Measurements from ENCODE around the gene SGCA.

SGCA gene

GRCh38 chr17:50194934-50195865 is 29.4 kb downstream of the SGCA start:
- peaks cover 95% of the 10 kb centered on the region for H3K36me3 ChIP-seq (replicated peaks)

GRCh38 chr17:50196036-50196435 is 30.2 kb downstream of the SGCA start:
- no peak for DNase-seq
- H3K4me3 ChIP-seq (ENCODE audit: low read depth, low read length): peak overlapping the region; percentile 100
- no peak for TF ChIP-seq CTCF (IDR thresholded peaks at IDR 0.05; ENCODE audit: low read depth, low read length, missing control alignments)
- H3K27ac ChIP-seq: peak overlapping the region; percentile 98
- H3K36me3 ChIP-seq (replicated peaks): peaks cover 95% of the 10 kb centered on the region
- in situ Hi-C loops (cut with HindIII; ENCODE audit: low pct_ligation_motif_present, low sequenced_read_pairs): no loop called here
- H3K27me3 ChIP-seq (replicated peaks): no peaks in the 10 kb centered on the region

More at GRCh38 chr17:50194934-50195865, 29.4 kb downstream of the SGCA start:
- in situ Hi-C loops (cut with HindIII; ENCODE audit: low pct_ligation_motif_present, low sequenced_read_pairs): no loop called here
- H3K4me3 ChIP-seq (ENCODE audit: low read depth, low read length): peak overlapping the region; percentile 100
- DNase-seq: no peak
- TF ChIP-seq CTCF (IDR thresholded peaks at IDR 0.05; ENCODE audit: low read depth, low read length, missing control alignments): peak; percentile 68
- H3K27ac ChIP-seq: peak overlapping the region; percentile 98
- no peaks in the 10 kb centered on the region for H3K27me3 ChIP-seq (replicated peaks)

GRCh38 chr17:50196826-50197225 is 31.0 kb downstream of the SGCA start:
- in situ Hi-C loops (cut with HindIII; ENCODE audit: low pct_ligation_motif_present, low sequenced_read_pairs): no loop called here
- H3K4me3 ChIP-seq (ENCODE audit: low read depth, low read length): peak overlapping the region; percentile 100
- H3K27me3 ChIP-seq (replicated peaks): no peaks in the 10 kb centered on the region
- peak overlapping the region; percentile 98 for H3K27ac ChIP-seq
- TF ChIP-seq CTCF (IDR thresholded peaks at IDR 0.05; ENCODE audit: low read depth, low read length, missing control alignments): no peak
- peaks cover 91% of the 10 kb centered on the region for H3K36me3 ChIP-seq (replicated peaks)
- DNase-seq: no peak

- H3K27ac ChIP-seq: peak overlapping the region; percentile 98
- in situ Hi-C loops (cut with HindIII; ENCODE audit: low pct_ligation_motif_present, low sequenced_read_pairs): no loop called here
- H3K4me3 ChIP-seq (ENCODE audit: low read depth, low read length): peak overlapping the region; percentile 100
- peak; percentile 83 for TF ChIP-seq CTCF (IDR thresholded peaks at IDR 0.05; ENCODE audit: low read depth, low read length, missing control alignments)
- peaks cover 78% of the 10 kb centered on the region for H3K36me3 ChIP-seq (replicated peaks)
- H3K27me3 ChIP-seq (replicated peaks): no peaks in the 10 kb centered on the region
- no peak for DNase-seq
Observed at GRCh38 chr17:50198026-50198669, 32.3 kb downstream of the SGCA start.

- in situ Hi-C loops (cut with HindIII; ENCODE audit: low pct_ligation_motif_present, low sequenced_read_pairs): no loop called here
- Histone ChIP-seq H3K27ac (peak overlapping the region; percentile 98), H3K27me3 (replicated peaks) (no peaks in the 10 kb centered on the region), H3K36me3 (replicated peaks) (peaks cover 67% of the 10 kb centered on the region), H3K4me3 (ENCODE audit: low read depth, low read length) (peak overlapping the region; percentile 100)
- no peak for TF ChIP-seq CTCF (IDR thresholded peaks at IDR 0.05; ENCODE audit: low read depth, low read length, missing control alignments)
- DNase-seq: no peak
Observed at GRCh38 chr17:50199211-50199802, 33.5 kb downstream of the SGCA start.

Data from brain microvascular endothelial cell (primary cell).